ENCODE results near the gene MCF2L2.

DNA sequence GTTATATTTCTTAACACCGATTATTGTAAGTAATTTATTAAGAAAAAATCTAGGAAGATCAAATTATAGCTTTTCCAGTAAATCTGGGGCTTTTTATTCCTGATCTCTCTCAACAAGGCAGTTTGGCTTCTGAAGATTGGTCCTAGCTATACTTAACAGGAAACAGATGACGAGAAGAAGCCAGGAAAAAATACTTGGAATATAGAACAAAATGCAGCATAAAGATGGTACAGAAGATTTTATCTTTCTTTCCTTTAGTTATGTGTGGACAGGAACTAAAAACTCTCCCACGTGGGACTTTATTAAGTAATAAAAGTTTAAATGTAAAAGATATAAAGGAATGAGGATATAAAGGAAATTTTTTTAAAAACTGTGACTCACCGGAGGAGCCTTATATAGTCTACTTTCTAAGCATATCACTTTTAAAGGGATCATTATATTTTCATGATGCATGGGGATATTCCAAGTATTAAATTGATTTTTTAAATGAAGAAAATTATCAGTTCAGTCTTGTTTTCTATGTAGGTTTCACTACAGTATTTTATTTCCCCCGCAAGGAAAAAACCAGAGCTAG, 167.2 kb downstream of the MCF2L2 start:
- TF ChIP-seq, protein P1, sequence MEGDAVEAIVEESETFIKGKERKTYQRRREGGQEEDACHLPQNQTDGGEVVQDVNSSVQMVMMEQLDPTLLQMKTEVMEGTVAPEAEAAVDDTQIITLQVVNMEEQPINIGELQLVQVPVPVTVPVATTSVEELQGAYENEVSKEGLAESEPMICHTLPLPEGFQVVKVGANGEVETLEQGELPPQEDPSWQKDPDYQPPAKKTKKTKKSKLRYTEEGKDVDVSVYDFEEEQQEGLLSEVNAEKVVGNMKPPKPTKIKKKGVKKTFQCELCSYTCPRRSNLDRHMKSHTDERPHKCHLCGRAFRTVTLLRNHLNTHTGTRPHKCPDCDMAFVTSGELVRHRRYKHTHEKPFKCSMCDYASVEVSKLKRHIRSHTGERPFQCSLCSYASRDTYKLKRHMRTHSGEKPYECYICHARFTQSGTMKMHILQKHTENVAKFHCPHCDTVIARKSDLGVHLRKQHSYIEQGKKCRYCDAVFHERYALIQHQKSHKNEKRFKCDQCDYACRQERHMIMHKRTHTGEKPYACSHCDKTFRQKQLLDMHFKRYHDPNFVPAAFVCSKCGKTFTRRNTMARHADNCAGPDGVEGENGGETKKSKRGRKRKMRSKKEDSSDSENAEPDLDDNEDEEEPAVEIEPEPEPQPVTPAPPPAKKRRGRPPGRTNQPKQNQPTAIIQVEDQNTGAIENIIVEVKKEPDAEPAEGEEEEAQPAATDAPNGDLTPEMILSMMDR (IDR thresholded peaks at IDR 0.05; ENCODE audit: extremely low read depth in 1 of 2, insufficient read depth in 1 of 2, low read depth in 1 of 2, low read length in 2 of 2), result no peak
- TF ChIP-seq POLR2A (IDR thresholded peaks at IDR 0.05; ENCODE audit: low read depth, low read length), result no peak
- TF ChIP-seq EZH2 (IDR thresholded peaks at IDR 0.05; ENCODE audit: borderline replicate concordance, low read depth, low read length, severe bottlenecking), result no peak
- TF ChIP-seq POLR2AphosphoS5 (IDR thresholded peaks at IDR 0.05; ENCODE audit: insufficient read depth, low read depth, low read length), result no peak
- no peak for TF ChIP-seq FOS (IDR thresholded peaks at IDR 0.05; ENCODE audit: borderline replicate concordance, insufficient read depth, low read length)
- TF ChIP-seq MYC (IDR thresholded peaks at IDR 0.05; ENCODE audit: low read depth, low read length), result no peak
- no peak for TF ChIP-seq JUN (IDR thresholded peaks at IDR 0.05; ENCODE audit: borderline replicate concordance, insufficient read depth, insufficient read length, low read depth)
- TF ChIP-seq GATA2 (IDR thresholded peaks at IDR 0.05; ENCODE audit: insufficient read depth, insufficient read length, low read depth, low read length), result no peak
